Stimulated activated CD4-positive, alpha-beta T cell treated with anti-CD3 and anti-CD28 coated beads, Interleukin-4, amount 100 ng/mL, for 48 hours (primary cell): ENCODE measurements around the gene CD69.
"Not testable (repeated sequence)": the region's sequence is repeated elsewhere in the genome, so short reads cannot be mapped to it uniquely, and the experiment has no call there.

Experiments
- DNase-seq, 2 donors: peaks; one replicate each; pipeline ENCODE4 v3.0.0-alpha.2; 2020; ENCODE audit warnings: low read depth in 2 of 2

CD69 gene

DNA sequence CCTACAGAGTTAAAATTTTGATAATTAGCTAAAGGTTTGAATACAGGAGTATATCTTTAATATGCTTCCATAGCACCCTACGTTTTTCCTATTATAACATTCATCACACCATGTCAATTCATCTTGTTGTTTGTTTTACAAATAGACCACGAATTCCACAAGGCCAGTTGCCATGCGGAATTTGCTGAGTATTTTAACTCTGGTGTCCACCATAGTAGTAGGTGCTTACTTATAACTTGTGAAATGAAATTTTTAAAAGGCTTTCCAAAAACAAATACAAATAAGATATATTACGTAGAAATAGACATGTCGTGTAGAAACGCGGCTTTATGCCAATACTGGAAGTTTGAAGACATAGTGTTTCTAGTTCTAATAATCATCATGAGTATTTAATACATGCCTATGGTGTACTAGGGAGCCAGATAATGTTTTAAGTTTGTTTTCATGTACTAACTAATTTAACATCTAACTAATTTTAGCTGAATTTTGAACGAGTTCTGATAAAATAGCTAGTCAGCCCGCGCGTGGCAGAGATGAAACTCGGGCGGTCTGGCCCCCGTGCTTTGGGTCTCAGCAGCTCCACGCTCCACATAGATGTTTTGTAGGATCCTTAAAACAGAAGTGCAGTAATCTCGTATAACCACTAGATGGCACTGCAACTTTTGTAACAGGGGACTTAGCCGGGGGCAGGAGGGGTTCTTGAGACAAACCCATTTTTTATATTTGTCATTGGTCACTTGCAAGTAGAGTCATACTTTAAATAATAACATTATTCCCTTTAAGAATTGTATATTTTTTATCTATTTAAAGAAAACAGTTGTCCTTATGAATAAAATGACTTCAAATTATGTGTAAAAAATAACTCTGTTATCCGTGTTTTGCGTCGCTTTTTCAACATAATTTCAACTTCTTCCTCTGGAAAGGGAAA is 10.2 kb downstream of the CD69 start:
- DNase-seq: no peak

DNA sequence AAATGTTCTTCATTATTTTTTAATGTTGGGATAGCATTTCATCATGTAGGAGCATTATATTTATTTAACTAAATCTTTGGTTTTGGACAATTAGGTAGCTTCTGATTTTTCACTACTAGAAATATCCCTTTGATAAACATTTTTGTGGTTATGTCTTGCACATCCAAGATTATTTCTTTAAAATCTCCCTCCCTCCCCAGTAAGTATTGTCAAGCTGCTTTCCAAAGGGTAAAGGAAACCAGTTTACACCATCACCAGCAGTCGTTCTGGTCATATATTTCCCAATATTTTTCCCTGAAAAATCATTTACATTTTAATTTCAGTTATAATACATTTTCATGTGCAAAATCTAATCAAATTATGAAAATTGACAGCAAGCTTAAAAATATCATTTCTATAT is 11.1 kb downstream of the CD69 start:
- DNase-seq: no peak

DNA sequence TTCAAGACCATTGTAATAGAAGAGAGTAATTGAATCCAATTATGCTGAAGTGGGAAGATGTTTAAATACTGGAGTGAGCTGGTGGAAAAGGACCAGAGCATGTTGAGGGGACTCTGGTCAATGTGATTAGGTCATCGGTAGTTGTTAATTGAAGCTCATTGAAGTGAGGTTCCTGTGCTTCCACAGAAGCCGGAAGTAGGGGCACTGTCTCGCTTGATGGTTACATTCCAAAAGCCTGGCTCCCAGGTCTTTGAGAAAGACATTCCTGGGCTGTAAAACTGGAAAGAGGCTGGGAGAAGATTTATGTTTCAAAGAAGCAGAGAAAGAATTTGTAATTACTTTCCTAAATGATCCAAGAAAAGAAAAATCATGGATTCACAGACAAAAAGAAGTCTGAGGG is 15.5 kb downstream of the CD69 start:
- DNase-seq: no peak

DNA sequence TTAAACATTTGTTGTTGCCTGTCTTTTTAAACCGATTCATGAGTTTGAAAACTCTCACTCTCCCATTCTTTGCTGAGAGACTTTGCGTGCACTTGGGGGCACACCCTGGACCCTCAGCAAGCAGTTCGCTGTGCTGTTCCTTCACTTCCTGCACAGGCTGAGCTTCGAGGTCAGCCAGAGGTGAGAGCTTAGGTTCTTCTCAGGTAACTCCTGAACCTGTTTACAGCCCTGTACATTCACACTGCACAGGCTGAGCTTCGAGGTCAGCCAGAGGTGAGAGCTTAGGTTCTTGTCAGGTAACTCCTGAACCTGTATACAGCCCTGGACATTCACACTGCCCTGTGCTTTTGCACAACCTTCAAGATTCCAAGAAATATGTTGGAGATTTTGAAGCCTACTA is 18.0 kb downstream of the CD69 start:
- no peak for DNase-seq

DNA sequence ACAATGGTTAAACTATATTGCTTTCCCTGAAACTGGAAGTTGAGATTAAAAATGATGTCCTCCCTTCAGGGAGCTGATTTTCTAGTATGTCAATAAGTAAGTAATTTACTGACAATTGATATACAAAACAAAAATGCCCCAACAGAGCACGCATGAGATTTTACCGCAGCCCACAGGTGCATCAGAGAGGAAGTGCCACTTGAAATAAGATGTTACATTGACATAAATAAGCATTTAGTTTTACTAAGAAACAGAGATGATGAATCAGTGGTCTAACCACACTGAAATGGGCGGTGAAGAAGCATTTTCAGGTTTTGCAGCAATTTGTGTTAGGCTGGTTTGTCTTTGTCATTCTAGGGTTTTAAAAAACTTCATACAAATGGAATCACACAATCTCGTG is 19.0 kb downstream of the CD69 start:
- peak in 1 of 2 donors; percentile 57 for DNase-seq

DNA sequence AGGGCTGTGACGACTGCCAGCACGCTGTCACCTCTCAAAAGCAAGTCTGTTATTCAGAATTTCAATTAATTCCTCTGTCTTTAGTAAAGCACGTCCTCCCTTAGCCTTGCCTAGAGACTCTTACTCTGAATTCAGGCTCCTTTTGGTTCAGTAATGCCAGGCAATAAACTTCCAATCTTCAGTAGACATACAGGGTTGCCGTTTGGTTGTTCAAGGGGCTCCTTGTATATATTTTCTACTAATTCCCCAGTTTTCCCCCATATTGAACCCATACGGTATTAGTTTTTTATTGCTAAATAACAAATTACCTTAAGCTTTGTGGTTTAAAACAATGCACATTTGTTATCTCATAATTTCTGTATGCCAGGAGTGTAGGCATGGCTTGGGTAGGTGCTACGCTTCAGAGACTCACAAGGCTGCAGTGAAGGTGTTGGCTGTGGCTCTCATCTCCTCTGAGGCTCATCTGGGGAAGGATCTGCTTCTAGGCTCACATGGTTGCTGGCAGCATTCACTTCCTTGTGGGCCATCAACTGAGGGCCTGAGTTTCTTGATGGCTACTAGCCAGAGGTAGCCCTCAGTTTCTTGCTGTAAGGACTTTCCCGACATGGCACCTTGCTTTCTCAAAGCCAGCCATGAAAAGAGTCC is 20.5 kb downstream of the CD69 start:
- no peak for DNase-seq

DNA sequence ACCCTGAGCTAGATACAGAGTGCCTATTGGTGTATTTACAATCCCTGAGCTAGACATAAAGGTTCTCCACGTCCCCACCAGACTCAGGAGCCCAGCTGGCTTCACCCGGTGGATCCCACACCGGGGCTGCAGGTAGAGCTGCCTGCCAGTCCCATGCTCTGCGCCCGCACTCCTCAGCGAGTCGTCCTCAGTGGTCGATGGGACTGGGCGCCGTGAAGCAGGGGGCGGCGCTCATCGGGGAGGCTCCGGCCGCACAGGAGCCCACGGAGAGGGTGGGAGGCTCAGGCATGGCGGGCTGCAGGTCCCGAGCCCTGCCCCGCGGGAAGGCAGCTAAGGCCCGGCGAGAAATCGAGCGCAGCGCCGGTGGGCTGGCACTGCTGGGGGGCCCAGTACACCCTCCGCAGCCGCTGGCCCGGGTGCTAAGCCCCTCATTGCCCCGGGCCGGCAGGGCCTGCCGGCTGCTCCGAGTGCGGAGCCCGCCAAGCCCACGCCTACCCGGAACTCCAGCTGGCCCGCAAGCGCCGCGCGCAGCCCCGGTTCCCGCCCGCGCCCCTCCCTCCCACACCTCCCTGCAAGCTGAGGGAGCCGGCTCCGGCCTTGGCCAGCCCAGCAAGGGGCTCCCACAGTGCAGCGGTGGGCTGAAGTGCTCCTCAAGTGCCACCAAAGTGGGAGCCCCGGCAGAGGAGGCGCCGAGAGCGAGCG is 21.1 kb downstream of the CD69 start:
- DNase-seq: not testable (repeated sequence)

DNA sequence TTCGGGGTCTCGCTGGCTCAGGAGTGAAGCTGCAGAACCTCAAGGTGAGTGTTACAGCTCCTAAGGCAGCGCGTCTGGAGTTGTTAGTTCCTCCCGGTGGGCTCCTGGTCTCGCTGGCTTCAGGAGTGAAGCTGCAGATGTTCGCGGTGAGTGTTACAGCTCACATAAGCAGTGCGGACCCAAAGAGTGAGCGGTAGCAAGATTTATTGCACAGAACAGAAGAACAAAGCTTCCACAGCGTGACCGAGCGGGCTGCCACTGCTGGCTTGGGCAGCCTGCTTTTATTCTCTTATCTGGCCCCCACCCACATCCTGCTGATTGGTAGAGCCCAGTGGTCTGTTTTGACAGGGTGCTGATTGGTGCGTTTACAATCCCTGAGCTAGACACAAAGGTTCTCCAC is 21.8 kb downstream of the CD69 start:
- DNase-seq: not testable (repeated sequence)

DNA sequence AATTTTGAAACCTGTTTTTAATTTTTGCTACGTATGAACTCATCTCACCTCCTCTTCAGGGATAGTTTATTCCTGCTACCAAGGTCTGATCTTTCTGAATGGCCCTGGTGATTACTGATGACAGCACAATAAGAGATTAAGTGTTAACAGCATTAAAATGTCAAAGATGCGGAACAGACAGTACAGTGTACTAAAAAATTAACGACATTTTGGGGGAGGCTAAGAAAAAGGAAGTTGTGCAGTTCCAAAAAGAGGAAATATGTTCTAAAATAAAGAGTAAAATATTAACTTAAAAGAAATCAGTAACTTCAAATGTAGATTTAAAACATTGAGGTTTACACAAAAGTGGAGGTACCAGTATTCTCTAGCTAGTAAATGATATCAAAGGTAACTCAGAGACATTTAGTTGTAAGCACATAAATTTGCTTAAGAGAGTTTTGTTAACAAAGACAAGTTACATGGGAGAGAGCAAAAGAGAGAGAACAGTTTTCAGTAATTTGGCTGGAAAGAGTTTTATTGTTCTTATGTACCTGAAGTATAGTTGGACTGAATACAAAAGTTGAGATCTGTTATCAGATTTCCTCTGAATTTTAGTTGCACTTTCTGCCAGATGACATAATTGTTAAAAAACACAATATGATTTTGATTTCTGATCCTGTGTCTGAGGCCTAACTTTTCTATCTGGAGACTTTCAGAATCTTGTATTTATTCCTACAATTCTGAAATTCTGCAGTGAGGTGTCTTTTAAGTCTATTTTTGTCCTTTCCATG is 23.6 kb downstream of the CD69 start:
- DNase-seq: no peak

DNA sequence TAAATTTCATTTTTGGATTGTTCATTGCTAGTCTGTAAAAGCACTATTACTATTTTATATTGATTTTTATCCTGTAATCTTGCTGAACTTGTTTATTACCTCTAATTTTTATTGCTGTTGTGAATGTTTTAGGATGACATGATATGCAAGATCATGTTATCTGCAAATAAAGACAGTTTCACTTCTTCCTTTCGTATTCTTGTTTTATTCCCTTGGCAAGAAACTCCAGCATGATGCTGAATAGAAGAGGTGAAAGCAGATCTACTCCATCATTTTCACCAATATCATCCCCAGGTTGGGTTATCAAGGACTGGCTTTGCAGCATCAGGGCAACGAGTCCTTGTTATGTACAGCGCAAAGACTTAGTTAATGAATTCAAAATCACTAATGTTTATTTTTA is 25.1 kb downstream of the CD69 start:
- DNase-seq: no peak

DNA sequence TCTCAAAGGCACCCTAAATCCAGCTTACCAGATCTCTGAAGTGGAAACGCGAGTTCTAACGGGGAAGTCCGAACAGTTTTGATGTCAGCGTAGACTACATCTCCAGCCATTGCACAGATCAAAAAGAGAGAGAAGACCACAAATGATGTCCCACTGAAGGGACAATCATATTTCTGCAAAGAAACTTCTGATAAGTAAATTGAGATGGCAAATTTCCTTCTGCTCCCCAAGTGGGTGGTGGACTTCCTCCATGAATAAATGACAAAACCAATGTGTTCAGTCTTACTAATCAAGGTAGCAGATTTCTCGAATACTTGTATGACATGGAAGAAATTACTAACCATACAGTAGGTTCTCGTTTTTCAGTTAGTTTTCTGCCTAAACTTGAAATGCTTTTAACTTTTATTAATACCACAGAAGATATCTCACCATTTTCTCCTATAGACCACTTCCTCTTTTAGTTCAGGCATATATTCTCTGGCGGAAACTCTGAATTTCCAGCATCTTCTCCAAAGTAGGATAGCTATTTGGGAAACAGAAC is 27.7 kb downstream of the CD69 start, which contains the start of gene CLECL1:
Gene CLECL1, minus strand, starts transcription at position 177 of the 541 bp plus-strand sequence.
- DNase-seq: no peak

DNA sequence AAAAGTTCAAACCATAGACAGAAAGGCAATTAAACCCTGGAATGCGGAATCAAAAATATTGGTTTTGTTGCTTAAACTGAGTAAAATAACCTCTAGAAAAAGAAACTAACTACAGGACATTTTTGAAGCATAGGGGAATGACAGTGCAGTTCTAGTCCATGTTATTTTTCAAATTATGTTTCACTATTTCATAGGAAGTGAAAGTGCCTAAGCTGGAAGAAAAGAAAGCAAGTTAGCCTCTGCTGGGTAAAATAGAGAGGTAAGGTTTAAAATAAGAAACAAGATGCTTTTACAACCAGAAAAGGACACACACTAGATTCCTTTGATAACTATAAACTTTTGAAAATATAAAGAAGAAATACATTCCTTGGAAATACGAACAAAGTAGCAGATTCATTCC is 28.9 kb downstream of the CD69 start:
- no peak for DNase-seq

DNA sequence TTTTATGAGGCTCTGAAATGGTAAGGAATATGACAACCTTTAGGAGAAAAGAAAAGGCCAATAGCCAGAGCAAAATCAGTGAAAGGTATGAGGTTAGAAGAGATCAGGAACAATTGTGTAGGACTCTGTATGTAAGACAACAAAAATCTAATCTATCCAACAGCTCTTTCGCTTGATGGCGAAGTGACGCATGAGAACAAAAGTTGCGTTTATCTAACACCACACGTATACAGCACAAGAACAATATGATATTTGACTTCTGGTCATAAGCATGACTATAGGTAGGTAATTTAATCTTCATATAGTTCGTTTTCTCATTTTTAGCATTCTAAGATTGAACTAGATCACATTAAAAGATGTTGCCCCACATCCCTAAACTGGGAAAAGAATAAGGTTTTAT is 29.3 kb downstream of the CD69 start:
- no peak for DNase-seq

DNA sequence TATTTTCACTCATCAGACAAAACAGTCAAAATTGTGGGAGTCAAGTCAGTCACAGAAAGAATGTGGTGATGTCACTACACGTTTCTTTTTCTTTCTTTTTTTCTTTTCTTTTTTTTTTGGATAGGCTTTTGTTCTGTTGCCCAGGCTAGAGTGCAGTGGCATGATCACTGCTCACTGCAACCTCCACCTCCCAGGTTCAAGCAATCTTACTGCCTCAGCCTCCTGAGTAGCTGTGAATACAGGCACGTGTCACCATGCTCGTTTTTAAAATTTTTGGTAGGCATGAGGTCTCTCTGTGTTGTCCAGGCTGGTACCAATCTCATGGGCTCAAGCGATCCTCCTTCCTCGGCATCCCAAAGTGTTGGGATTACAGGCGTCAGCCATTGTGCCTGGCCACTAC is 30.1 kb downstream of the CD69 start:
- no peak for DNase-seq

DNA sequence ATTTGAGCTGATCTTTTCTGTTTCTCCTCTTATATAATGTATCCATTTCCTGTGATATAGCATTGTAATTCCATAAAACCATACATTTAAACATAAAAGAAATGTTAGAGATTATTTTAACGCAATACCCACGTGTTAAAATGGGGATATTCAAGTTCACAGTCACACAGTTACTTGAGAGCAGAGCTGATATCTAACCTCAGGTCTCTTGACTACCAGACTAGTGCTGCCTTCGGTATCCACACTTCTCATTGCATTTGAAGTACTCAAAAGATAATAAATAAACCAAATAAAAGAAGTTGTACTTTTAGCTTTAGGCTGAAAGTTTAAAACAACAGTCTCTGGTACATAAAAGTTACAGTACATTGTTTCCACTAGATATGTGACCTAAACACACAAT is 30.7 kb downstream of the CD69 start:
- no peak for DNase-seq

DNA sequence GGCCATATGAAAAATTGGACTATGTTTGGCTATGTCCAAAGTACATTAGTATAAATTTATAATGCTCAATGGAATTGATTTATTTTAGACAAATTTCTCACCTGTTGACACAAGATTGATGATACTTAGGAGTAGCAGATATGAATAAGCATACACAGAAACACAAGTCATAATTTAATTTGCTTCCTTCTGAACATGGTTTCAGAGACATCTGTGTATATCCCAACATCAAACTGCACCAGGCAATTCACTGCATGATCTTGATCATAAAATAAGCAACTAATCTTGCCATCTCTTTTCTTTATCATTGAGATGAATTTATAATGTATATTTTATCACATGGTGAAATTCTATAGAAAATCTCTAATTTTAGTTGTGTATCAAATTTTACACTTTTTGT is 31.6 kb downstream of the CD69 start:
- no peak for DNase-seq

DNA sequence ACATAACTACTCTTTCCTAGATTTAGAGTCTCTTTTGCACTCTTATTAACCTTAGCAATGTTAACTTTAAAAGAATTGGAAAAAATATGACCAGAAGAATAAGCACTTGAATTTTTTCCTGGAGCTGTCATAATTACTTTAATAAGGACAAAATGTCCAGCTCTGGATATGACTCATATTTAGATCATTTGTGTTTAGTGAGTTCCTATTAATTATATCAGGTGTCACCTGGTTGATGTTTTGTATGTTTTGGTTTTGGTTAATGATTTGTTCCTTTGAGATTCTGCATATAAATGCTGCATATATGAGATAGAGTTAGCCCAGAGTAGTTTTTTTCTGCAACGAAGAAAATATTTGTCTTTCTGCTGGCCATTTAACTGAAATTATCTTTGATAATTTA is 32.9 kb downstream of the CD69 start:
- DNase-seq: no peak

DNA sequence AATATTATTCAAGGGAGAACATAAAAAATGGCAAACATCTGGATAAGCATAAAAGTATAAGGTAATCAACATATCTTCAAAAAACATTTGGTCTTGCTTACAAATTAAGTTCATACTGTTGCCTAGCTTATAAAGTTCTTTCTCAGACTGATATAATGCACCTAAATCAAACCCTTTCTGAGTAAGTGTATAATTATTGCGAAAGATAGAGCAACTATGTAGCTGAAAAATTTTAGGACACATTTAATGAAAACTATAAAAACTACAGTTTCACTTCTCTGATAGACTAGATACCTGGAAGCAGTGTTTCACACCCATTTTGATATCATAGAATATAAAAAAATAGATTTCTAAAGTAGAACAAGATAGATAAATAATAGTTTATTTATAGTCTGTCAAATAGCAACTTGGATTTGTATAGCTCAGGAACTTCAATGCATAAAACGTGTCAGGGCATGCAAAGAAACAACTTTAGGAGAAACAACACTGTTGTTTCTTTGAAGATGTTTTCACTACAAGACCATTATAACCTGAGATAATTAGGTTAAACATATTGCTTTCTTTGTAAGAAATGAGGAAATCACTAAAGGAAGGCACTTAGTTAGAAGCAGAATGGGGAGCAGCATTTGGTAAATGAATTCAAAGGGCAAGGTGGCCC is 35.4 kb downstream of the CD69 start:
- DNase-seq: no peak

DNA sequence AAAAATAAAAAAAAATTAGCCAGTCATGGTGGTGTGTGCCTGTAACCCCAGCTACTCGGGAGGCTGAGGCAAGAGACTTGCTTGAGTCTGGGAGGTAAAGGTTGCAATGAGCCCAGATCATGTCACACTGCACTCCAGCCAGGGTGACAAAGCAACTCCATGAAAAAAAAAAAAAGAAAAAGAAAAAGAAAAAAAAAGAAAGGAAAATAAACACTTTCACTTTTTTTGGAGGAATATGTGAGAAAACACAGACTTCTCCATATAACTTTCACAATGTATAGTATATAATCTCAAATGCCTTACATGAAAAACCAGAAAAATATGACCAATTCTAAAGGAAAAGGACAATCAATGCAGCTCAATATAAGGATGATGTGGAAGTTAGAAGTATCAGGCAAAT is 36.7 kb downstream of the CD69 start:
- DNase-seq: no peak

DNA sequence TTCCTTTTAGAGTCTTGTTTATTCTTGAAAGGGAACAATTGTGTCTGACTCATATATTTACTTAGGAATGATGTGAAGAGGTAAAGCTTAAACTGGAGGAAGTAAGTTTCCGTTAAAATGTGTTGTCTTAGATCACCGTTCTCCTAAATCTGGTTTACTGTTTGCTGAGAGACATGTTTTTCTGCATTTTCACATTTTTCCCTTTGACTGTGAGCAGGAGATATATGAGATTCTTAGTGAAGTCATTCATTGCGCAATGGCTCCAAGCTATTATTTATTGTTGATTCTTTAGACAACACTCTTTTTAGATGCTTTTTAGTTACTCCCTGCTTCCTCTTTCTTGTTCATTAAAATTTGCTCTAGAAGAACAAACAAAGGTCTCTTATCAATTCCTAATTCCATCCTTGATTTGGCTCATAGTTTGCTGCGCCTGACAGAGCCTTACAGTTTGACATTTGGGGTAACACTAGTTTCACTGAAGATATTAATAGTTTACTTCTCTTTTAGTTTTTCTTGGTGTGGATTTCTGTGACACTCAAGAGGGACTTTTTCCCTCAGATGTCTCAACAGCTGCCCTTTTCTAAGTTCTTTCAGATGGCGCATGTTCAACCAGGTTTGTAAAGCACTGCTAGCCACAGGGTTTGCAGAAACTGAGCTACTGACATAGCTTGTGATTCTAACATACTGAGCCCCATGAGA is 39.2 kb downstream of the CD69 start:
- DNase-seq: no peak
